Pons (tissue), 1 donor: ENCODE measurements around the gene ZNF771.

ENCODE experiments used
- DNase-seq: peaks from one replicate; pipeline ENCODE4 v3.0.0-alpha.2; 2016; ENCODE audit warnings: low spot score

The ZNF771 gene

GRCh38 chr16:30398661-30399434 lies 8.6 kb upstream of the ZNF771 start:
- DNase-seq = no peak

- DNase-seq = no peak
Observed at GRCh38 chr16:30399435-30400186, 7.8 kb upstream of the ZNF771 start.

- DNase-seq = no peak
Observed at GRCh38 chr16:30401768-30402425, 5.5 kb upstream of the ZNF771 start.

GRCh38 chr16:30406795-30407101 lies 658 bp upstream of the ZNF771 start:
- no peak for DNase-seq

GRCh38 chr16:30407804-30408534 lies 563 bp downstream of the ZNF771 start:
- DNase-seq = no peak

- peak; percentile 92 for DNase-seq
Observed at GRCh38 chr16:30409125-30410060, 2.0 kb downstream of the ZNF771 start.

- no peak for DNase-seq
Observed at GRCh38 chr16:30413112-30413806, 5.9 kb downstream of the ZNF771 start.

- DNase-seq = no peak
Observed at GRCh38 chr16:30414159-30414558, 6.8 kb downstream of the ZNF771 start.

GRCh38 chr16:30416047-30416603 lies 8.7 kb downstream of the ZNF771 start:
- no peak for DNase-seq

GRCh38 chr16:30416624-30417528 lies 9.5 kb downstream of the ZNF771 start:
- no peak for DNase-seq

- DNase-seq = peak; percentile 56
Observed at GRCh38 chr16:30417529-30418349, 10.3 kb downstream of the ZNF771 start.

- DNase-seq = no peak
Observed at GRCh38 chr16:30418350-30419181, 11.2 kb downstream of the ZNF771 start.

GRCh38 chr16:30421010-30421409 lies 13.6 kb downstream of the ZNF771 start:
- no peak for DNase-seq

GRCh38 chr16:30428055-30428454 lies 20.6 kb downstream of the ZNF771 start:
- no peak for DNase-seq

- no peak for DNase-seq
Observed at GRCh38 chr16:30429418-30429677, 21.9 kb downstream of the ZNF771 start.

GRCh38 chr16:30429678-30430427 lies 22.4 kb downstream of the ZNF771 start, which contains the start of gene DCTPP1:
Gene DCTPP1, minus strand, starts transcription at chr16:30430030. Its CDS starts 50 bp downstream, at chr16:30429980.
- DNase-seq = peak; percentile 99
